HL-60 (cell line): ENCODE results near the gene KRT15.
A peak's percentile ranks its signal among the peaks of the same experiment; 100 is the strongest.

ENCODE experiments used
- DNase-seq, 2 experiments: peaks; one replicate each; pipeline ENCODE4 v3.0.0-alpha.2; 2010 to 2020; ENCODE audit warnings: low read depth in 1 of 2, low spot score in 1 of 2
- H3K27ac ChIP-seq: fragments of 250-450 bp; sonication (Bioruptor Pico); replicated peaks from 2 replicates; pipeline ENCODE4 v1.5.1; 2020; ENCODE audit warnings: mild to moderate bottlenecking, moderate library complexity
- H3K27me3 ChIP-seq: fragments of 250-450 bp; sonication (Bioruptor Pico); 2 replicates; pipeline ENCODE4 v1.5.1; 2021; ENCODE audit warnings: mild to moderate bottlenecking, moderate library complexity; ENCODE audit not compliant: insufficient read depth, poor library complexity, severe bottlenecking
- H3K4me3 ChIP-seq: replicated peaks from 2 replicates; pipeline ENCODE4 v1.5.1; 2011; ENCODE audit warnings: mild to moderate bottlenecking, control low read depth, low read length; ENCODE audit not compliant: insufficient read depth
- CTCF ChIP-seq: IDR thresholded peaks from one replicate; pipeline ENCODE4 v1.5.1; 2011; ENCODE audit warnings: low read length, control low read depth, inconsistent platforms; ENCODE audit not compliant: insufficient read depth
- GABPA ChIP-seq: IDR thresholded peaks from 2 replicates; pipeline ENCODE4 v1.6.1; 2012; ENCODE audit warnings: low read depth
- POLR2AphosphoS5 ChIP-seq: IDR thresholded peaks from 2 replicates; pipeline ENCODE4 v1.6.1; 2012; ENCODE audit warnings: low read depth
- SPI1 ChIP-seq: IDR thresholded peaks from 2 replicates; pipeline ENCODE4 v1.6.1; 2012; ENCODE audit warnings: low read depth, mild to moderate bottlenecking, borderline replicate concordance
- TF ChIP-seq, protein P1 (sequence below): IDR thresholded peaks from 2 replicates; pipeline ENCODE4 v1.6.1; 2012; ENCODE audit warnings: low read depth; ENCODE audit not compliant: insufficient replicate concordance

KRT15 gene

GRCh38 chr17:41480136-41480535, 38.6 kb downstream of the KRT15 start:
- no peak for DNase-seq
- Histone ChIP-seq H3K27ac (no peak overlapping the region), H3K27me3 (no peaks in the 10 kb centered on the region), H3K4me3 (no peak overlapping the region)
- TF ChIP-seq, protein P1, sequence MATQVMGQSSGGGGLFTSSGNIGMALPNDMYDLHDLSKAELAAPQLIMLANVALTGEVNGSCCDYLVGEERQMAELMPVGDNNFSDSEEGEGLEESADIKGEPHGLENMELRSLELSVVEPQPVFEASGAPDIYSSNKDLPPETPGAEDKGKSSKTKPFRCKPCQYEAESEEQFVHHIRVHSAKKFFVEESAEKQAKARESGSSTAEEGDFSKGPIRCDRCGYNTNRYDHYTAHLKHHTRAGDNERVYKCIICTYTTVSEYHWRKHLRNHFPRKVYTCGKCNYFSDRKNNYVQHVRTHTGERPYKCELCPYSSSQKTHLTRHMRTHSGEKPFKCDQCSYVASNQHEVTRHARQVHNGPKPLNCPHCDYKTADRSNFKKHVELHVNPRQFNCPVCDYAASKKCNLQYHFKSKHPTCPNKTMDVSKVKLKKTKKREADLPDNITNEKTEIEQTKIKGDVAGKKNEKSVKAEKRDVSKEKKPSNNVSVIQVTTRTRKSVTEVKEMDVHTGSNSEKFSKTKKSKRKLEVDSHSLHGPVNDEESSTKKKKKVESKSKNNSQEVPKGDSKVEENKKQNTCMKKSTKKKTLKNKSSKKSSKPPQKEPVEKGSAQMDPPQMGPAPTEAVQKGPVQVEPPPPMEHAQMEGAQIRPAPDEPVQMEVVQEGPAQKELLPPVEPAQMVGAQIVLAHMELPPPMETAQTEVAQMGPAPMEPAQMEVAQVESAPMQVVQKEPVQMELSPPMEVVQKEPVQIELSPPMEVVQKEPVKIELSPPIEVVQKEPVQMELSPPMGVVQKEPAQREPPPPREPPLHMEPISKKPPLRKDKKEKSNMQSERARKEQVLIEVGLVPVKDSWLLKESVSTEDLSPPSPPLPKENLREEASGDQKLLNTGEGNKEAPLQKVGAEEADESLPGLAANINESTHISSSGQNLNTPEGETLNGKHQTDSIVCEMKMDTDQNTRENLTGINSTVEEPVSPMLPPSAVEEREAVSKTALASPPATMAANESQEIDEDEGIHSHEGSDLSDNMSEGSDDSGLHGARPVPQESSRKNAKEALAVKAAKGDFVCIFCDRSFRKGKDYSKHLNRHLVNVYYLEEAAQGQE = no peak
- TF ChIP-seq GABPA (no peak), POLR2AphosphoS5 (no peak), CTCF (no peak), SPI1 (peak; percentile 35; the same call in 1 of the 2 replicates)

DNA sequence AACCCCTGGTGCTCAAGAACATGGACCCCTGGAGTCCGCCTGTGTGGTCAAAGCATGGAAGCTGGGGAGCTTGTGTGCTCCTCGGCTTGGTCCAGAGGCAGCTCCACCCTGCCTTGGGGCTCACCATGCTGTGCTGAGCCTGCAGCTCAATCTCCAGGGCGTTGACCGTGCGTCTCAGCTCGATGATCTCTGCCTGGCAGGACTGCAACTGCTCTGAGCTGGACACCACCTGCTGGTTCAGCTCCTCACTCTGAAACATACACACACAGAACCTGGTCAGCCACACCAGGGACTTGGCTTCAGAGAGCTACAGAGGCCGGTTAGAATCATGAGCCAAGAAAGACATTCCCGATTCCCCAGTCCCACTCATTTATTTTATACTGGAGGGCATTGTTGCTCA, 40.5 kb downstream of the KRT15 start:
- Histone ChIP-seq H3K4me3 (no peak overlapping the region), H3K27ac (no peak overlapping the region), H3K27me3 (no peaks in the 10 kb centered on the region)
- no peak for TF ChIP-seq SPI1
- TF ChIP-seq POLR2AphosphoS5 = no peak
- TF ChIP-seq, protein P1 = no peak
- no peak for TF ChIP-seq GABPA
- no peak for TF ChIP-seq CTCF
- DNase-seq = no peak

GRCh38 chr17:41476866-41477815, 41.5 kb downstream of the KRT15 start:
- H3K4me3 ChIP-seq = no peak overlapping the region
- H3K27me3 ChIP-seq = no peaks in the 10 kb centered on the region
- DNase-seq = no peak
- no peak overlapping the region for H3K27ac ChIP-seq
- TF ChIP-seq, protein P1 = no peak
- TF ChIP-seq SPI1 (no peak), POLR2AphosphoS5 (no peak), GABPA (no peak), CTCF (no peak)
